Thyroid gland (tissue), 4 donors: ENCODE measurements around the gene MPHOSPH6. TPM values are rescaled to one million over a fixed set of nuclear protein-coding genes. Genes with fewer than 3 reads are reported as not detected.

ENCODE experiments used
- DNase-seq, 2 donors: peaks; one replicate each; pipeline ENCODE4 v3.0.0-alpha.2; 2019
- H3K27ac ChIP-seq, 3 donors: fragments of 200-600 bp; sonication (generic); 1 replicate in 2 of 3; 2 replicates in 1 of 3; pipeline ENCODE4 v1.5.1; 2016 to 2019; ENCODE audit warnings: mild to moderate bottlenecking in 1 of 3, moderate library complexity in 1 of 3
- H3K27me3 ChIP-seq: fragments of 200-600 bp; sonication (generic); one replicate; pipeline ENCODE4 v1.5.1; 2019
- H3K36me3 ChIP-seq, 2 donors: fragments of 200-600 bp; sonication (generic); one replicate each; pipeline ENCODE4 v1.5.1; 2016 to 2019
- H3K4me1 ChIP-seq, 2 donors: fragments of 200-600 bp; sonication (generic); one replicate each; pipeline ENCODE4 v1.5.1; 2017 to 2019
- H3K4me3 ChIP-seq, 3 donors: fragments of 200-600 bp; sonication (generic); replicated peaks in 1 of 3; 1 replicate in 2 of 3; 2 replicates in 1 of 3; pipeline ENCODE4 v1.5.1; 2016; ENCODE audit warnings: mild to moderate bottlenecking in 1 of 3
- H3K9me3 ChIP-seq: fragments of 200-600 bp; sonication (generic); one replicate; pipeline ENCODE4 v1.5.1; 2017
- POLR2A ChIP-seq, 2 donors: fragments of 450-650 bp; IDR thresholded peaks; one replicate each; pipeline ENCODE4 v1.6.1; 2017; ENCODE audit warnings: antibody characterized with exemption in 2 of 2, mild to moderate bottlenecking in 2 of 2, moderate library complexity in 1 of 2
- WGBS, 2 donors: methylation state at CpG; one replicate each; pipeline ENCODE4 v1.1.5; 2017; 5-methylcytosine and 5-hydroxymethylcytosine counted together
- intact Hi-C: fragments of 100-400 bp; cut with DNase I; formaldehyde crosslinking; loops from one replicate; pipeline ENCODE4 v1.15.1; 2023
- total RNA-seq, 4 donors: library from RNA; depleted of rRNA; stranded (reverse); fragments of >200 nt; gene quantifications; one replicate each; pipeline ENCODE4 v1.2.3, GENCODE V29; 2016
- TF ChIP-seq, protein P1 (sequence below), 6 experiments: fragments of 200-600 bp in 3 of 6; fragments of 450-650 bp in 3 of 6; sonication (generic) in 3 of 6; IDR thresholded peaks; one replicate each; pipeline ENCODE4 v1.5.1; 2016 to 2019; ENCODE audit warnings: antibody characterized with exemption in 6 of 6, mild to moderate bottlenecking in 2 of 6, inconsistent platforms in 1 of 6, moderate library complexity in 1 of 6

The MPHOSPH6 gene
- total RNA-seq, 4 donors from 2014 or later, result 29.1 to 41.0 (median 34.3) TPM

- Histone ChIP-seq H3K9me3 (no peaks in the 10 kb centered on the region), H3K4me3 (no peak overlapping the region), H3K4me1 (no peaks in the 10 kb centered on the region), H3K27me3 (peaks cover 5% of the 10 kb centered on the region), H3K27ac (no peak overlapping the region), H3K36me3 (no peaks in the 10 kb centered on the region)
- DNase-seq, result no peak
- 74 to 78% methylated on average over 4 of the region's 4 CpGs for WGBS, 2 donors
- TF ChIP-seq, protein P1, sequence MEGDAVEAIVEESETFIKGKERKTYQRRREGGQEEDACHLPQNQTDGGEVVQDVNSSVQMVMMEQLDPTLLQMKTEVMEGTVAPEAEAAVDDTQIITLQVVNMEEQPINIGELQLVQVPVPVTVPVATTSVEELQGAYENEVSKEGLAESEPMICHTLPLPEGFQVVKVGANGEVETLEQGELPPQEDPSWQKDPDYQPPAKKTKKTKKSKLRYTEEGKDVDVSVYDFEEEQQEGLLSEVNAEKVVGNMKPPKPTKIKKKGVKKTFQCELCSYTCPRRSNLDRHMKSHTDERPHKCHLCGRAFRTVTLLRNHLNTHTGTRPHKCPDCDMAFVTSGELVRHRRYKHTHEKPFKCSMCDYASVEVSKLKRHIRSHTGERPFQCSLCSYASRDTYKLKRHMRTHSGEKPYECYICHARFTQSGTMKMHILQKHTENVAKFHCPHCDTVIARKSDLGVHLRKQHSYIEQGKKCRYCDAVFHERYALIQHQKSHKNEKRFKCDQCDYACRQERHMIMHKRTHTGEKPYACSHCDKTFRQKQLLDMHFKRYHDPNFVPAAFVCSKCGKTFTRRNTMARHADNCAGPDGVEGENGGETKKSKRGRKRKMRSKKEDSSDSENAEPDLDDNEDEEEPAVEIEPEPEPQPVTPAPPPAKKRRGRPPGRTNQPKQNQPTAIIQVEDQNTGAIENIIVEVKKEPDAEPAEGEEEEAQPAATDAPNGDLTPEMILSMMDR (IDR thresholded peaks at IDR 0.05), result no peak
- TF ChIP-seq POLR2A (IDR thresholded peaks at IDR 0.05), result no peak
- intact Hi-C loops, result no loop called here
Observed at GRCh38 chr16:82175627-82176026, 5.6 kb upstream of the MPHOSPH6 start.

- intact Hi-C loops, result no loop called here
- H3K9me3 ChIP-seq, result no peaks in the 10 kb centered on the region
- H3K4me1 ChIP-seq, result peaks cover 6% of the 10 kb centered on the region in 2 donors
- 97 to 99% methylated on average over 5 of the region's 5 CpGs for WGBS, 2 donors
- peaks cover 7 to 10% of the 10 kb centered on the region in 2 donors for H3K36me3 ChIP-seq
- H3K4me3 ChIP-seq, result no peak overlapping the region
- no peak for DNase-seq
- H3K27ac ChIP-seq, result no peak overlapping the region
- H3K27me3 ChIP-seq, result no peaks in the 10 kb centered on the region
- TF ChIP-seq, protein P1 (IDR thresholded peaks at IDR 0.05), result no peak
- TF ChIP-seq POLR2A (IDR thresholded peaks at IDR 0.05), result no peak
Observed at GRCh38 chr16:82167670-82168069, 2.4 kb downstream of the MPHOSPH6 start.

GRCh38 chr16:82160226-82160625 is 9.8 kb downstream of the MPHOSPH6 start:
- H3K27ac ChIP-seq, result no peak overlapping the region
- no peaks in the 10 kb centered on the region for H3K27me3 ChIP-seq
- TF ChIP-seq, protein P1 (IDR thresholded peaks at IDR 0.05), result no peak
- TF ChIP-seq POLR2A (IDR thresholded peaks at IDR 0.05), result no peak
- DNase-seq, result no peak
- H3K4me1 ChIP-seq, result no peaks in the 10 kb centered on the region
- WGBS, 2 donors, result 80 to 96% methylated on average over 6 of the region's 6 CpGs
- H3K36me3 ChIP-seq, result peaks cover 10 to 11% of the 10 kb centered on the region in 2 donors
- H3K9me3 ChIP-seq, result no peaks in the 10 kb centered on the region
- no peak overlapping the region for H3K4me3 ChIP-seq
- intact Hi-C loops, result no loop called here

- no peak overlapping the region for H3K4me3 ChIP-seq
- DNase-seq, result no peak
- no peak overlapping the region for H3K27ac ChIP-seq
- intact Hi-C loops, result no loop called here
- H3K36me3 ChIP-seq, result peaks cover 0 to 4% of the 10 kb centered on the region in 2 donors
- 88% methylated on average over 5 of the region's 5 CpGs for WGBS, 2 donors
- no peaks in the 10 kb centered on the region for H3K4me1 ChIP-seq
- TF ChIP-seq, protein P1 (IDR thresholded peaks at IDR 0.05), result no peak
- TF ChIP-seq POLR2A (IDR thresholded peaks at IDR 0.05), result no peak
- H3K27me3 ChIP-seq, result no peaks in the 10 kb centered on the region
- no peaks in the 10 kb centered on the region for H3K9me3 ChIP-seq
Observed at GRCh38 chr16:82157836-82158235, 12.2 kb downstream of the MPHOSPH6 start.

DNA sequence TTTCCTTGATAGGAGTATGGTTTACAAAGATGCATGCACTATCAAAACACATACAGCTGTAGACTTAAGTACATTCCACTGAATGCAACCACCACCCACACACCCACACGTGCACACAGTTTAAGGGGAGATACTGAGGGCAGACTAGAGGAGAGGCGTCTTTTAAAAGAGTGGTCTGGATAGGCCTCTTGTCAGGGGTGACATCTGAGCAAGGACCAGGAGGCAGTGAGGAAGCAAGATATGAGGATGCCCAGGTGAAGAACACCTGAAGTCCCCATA is 12.6 kb downstream of the MPHOSPH6 start:
- intact Hi-C loops, result no loop called here
- WGBS, 2 donors, result 74 to 79% methylated on average over 2 of the region's 2 CpGs
- no peak for TF ChIP-seq POLR2A (IDR thresholded peaks at IDR 0.05)
- TF ChIP-seq, protein P1 (IDR thresholded peaks at IDR 0.05), result no peak

More for the DNA sequence above, 12.6 kb downstream of the MPHOSPH6 start:
- no peaks in the 10 kb centered on the region for H3K27me3 ChIP-seq
- H3K27ac ChIP-seq, result no peak overlapping the region
- no peaks in the 10 kb centered on the region for H3K4me1 ChIP-seq
- no peak for DNase-seq
- H3K4me3 ChIP-seq, result no peak overlapping the region
- H3K36me3 ChIP-seq, result peaks cover 0 to 4% of the 10 kb centered on the region in 2 donors
- no peaks in the 10 kb centered on the region for H3K9me3 ChIP-seq
